GM12801 (cell line): ENCODE results near the gene ATP2B2.

Source experiments
- CTCF ChIP-seq: IDR thresholded peaks from one replicate; pipeline ENCODE4 v1.5.1; 2011; ENCODE audit warnings: control low read depth; ENCODE audit not compliant: insufficient read length; ENCODE audit errors: extremely low read depth

ATP2B2 gene

GRCh38 chr3:10466186-10466585 lies 39.2 kb downstream of the ATP2B2 start:
- no peak for TF ChIP-seq CTCF

GRCh38 chr3:10465161-10465560 lies 40.2 kb downstream of the ATP2B2 start:
- TF ChIP-seq CTCF = no peak

GRCh38 chr3:10463533-10464434 lies 41.6 kb downstream of the ATP2B2 start:
- no peak for TF ChIP-seq CTCF

- TF ChIP-seq CTCF = no peak
These were observed 42.5 kb downstream of the ATP2B2 start for GRCh38 chr3:10462641-10463532.

GRCh38 chr3:10460951-10461545 lies 44.3 kb downstream of the ATP2B2 start:
- no peak for TF ChIP-seq CTCF

- no peak for TF ChIP-seq CTCF
These were observed 45.2 kb downstream of the ATP2B2 start for GRCh38 chr3:10459954-10460754.

GRCh38 chr3:10457560-10457959 lies 47.8 kb downstream of the ATP2B2 start:
- TF ChIP-seq CTCF = no peak
